GM21360 (cell line): ENCODE results near the gene GMDS.
A peak's percentile ranks its signal among the peaks of the same experiment; 100 is the strongest.

ENCODE experiments used
- ATAC-seq: cut with Tn5 transposase; IDR thresholded peaks from one replicate; pipeline ENCODE4 v1.9.1; 2021; ENCODE audit warnings: mild to moderate bottlenecking, moderate library complexity; ENCODE audit not compliant: unreplicated experiment

Gene GMDS

GRCh38 chr6:1820165-1820564 lies 425.2 kb downstream of the GMDS start:
- no peak for ATAC-seq

- no peak for ATAC-seq
Measured at GRCh38 chr6:1819007-1819406, 426.4 kb downstream of the GMDS start.

DNA sequence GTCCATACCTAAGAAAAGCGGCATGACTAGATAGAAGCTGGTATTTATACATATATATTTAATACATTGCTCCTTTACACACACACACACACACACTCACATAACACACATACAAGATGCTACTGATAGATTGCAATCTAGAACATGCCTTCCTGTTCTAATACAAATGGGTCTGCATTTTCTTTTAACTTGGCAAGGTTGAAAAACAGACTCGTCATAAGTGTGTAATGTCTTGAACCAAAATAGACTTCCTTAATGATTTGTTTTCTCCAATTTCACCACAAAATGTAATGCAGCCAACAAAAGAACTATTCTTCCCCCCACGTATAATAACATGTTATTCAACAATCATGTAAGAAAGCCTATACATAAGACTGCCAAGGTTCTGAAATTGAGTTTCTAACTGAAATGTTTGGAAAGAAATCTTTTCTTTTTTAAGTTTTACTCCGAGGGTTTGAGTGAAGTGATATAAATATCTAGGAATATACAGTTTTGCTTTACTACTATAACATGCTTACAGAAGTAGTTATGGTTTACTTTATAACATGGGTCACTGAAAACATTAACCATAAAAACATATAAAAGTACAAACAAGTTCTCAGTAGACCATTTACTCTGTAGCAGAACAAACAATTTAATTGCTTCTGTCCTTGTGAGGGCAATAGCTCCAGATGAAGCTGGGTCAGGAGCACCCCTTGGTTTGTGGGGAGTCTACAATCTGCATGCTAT lies 428.2 kb downstream of the GMDS start:
- no peak for ATAC-seq

GRCh38 chr6:1815827-1816452 lies 429.5 kb downstream of the GMDS start:
- no peak for ATAC-seq

- ATAC-seq = no peak
Measured at GRCh38 chr6:1814279-1814678, 431.1 kb downstream of the GMDS start.

DNA sequence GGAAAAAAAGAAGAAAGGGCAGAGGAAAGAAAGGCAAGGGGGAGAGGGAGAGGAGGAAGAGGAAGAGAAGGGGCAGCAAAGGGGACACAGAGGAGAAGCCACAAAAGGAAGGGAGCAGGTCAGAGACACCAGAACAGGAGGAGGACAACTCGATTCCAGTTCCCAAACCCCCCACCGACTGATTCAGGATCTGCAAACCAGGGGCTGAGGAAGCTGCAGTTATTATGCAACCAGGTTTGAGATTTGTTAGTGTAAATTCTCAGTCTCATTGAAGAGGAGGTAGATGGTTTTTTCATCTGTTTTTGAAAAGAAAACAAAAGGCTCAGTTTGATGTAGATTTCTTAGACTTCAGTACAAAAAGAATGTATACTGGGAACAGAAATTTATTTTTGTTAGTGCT lies 432.9 kb downstream of the GMDS start:
- ATAC-seq = no peak

- ATAC-seq = no peak
Measured at GRCh38 chr6:1812034-1812433, 433.4 kb downstream of the GMDS start.

DNA sequence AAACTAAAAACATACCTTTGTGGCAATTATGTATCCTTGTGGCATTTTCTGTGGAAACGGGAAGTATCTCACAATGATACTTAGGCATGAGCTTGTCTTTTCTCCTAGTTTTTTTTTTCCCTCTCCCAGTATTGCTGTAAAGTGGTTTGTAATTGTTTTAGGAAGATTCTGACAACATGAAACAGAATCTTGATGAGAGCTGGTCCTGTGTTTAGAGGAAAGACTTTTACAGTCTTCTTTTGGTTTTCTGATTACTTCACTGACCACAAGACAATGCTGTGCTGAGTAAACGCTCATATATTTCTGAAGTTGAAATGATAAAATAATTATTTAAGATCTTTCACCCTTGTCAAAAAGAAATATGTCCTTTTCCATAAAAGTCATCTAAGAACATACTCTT lies 434.5 kb downstream of the GMDS start:
- ATAC-seq = no peak

- no peak for ATAC-seq
Measured at GRCh38 chr6:1809291-1809988, 436.0 kb downstream of the GMDS start.

DNA sequence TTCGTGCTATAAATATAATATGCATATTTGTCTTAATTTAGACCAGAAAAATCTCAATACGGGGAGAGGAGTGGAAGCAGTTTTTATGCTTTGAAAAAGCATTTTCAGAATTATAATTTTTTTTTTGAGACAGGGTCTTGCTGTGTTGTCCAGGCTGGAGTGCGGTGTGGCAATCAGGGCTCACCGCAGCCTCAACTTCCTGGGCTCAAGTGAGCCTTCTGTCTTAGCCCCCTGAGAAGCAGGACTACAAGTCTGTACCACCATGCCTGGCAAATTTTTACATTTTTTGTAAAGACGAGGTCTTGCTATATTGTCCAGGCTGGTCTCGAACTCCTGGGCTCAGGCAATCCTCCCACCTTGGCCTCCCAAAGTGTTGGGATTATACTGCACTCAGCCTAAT lies 438.5 kb downstream of the GMDS start:
- ATAC-seq = no peak

- no peak for ATAC-seq
Measured at GRCh38 chr6:1802491-1803395, 442.7 kb downstream of the GMDS start.

- no peak for ATAC-seq
Measured at GRCh38 chr6:1801401-1801800, 444.0 kb downstream of the GMDS start.

DNA sequence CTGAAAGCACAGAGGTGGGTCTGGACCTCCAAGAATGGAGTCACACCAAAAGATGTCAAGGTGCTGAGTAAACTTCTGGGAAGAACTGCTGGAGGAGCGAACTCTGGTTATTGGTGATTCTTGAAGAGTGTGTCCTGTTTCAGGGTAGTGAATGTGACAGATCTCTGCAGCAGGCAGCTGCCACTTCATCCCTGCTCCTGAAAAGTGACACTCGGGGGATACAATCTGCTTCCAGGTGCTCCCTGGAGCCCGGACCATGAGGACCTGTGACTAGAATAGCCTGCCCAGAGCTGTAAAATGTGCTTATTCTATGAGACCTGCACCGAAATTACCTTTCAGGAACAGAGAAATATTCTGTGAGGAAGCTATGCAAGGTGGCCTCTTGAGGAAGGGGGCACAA lies 444.6 kb downstream of the GMDS start:
- ATAC-seq = no peak

- no peak for ATAC-seq
Measured at GRCh38 chr6:1798965-1799325, 446.5 kb downstream of the GMDS start.

DNA sequence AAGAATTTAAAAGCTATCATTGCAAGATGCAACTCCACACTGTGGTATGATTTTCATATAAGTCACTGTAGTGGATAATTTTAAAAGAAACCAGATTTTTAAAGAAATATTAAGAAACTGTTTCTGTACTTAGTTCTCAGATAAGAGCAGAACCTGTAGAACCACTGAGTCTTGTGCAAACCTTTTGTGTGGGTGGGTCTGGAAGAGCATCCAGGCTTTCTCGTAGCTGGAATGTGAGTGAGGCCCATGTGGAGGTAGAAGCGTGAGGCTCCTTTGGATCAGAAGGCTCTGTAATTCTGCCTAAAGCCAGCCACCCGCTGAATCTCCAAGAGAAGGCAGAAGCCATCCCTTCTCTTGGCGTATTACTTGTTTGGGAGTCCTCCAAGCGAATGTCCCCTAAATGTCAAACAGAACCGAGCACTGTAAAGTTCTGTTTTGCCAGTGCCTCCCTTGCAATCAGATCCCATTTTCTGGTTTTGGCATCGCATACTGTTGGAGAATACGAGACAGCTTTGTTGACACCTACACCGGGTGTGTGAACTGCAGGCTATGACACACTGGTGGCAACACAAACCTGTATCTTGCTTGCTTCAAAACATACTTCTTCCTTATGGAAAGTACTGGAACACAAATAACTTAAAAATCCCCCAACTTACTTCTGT lies 447.0 kb downstream of the GMDS start:
- ATAC-seq = no peak

DNA sequence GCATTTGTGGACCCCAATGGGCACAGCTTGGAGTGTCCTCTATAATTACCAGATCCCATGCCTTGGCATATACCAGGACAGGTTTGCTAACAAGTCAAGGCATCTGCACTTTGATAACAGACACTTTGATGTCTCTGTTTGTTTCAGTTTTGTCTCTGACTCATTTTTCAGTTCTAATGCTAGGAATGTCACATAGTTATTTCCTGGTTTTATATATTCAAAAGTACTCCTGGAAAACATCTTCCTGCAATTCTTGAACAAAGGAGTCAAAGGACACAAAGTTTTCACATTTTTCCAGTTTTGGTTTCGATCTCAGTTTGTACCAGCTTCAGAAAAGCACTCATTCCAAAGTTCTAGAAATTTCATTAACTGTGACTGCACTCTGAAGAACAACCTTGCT lies 447.6 kb downstream of the GMDS start:
- no peak for ATAC-seq

DNA sequence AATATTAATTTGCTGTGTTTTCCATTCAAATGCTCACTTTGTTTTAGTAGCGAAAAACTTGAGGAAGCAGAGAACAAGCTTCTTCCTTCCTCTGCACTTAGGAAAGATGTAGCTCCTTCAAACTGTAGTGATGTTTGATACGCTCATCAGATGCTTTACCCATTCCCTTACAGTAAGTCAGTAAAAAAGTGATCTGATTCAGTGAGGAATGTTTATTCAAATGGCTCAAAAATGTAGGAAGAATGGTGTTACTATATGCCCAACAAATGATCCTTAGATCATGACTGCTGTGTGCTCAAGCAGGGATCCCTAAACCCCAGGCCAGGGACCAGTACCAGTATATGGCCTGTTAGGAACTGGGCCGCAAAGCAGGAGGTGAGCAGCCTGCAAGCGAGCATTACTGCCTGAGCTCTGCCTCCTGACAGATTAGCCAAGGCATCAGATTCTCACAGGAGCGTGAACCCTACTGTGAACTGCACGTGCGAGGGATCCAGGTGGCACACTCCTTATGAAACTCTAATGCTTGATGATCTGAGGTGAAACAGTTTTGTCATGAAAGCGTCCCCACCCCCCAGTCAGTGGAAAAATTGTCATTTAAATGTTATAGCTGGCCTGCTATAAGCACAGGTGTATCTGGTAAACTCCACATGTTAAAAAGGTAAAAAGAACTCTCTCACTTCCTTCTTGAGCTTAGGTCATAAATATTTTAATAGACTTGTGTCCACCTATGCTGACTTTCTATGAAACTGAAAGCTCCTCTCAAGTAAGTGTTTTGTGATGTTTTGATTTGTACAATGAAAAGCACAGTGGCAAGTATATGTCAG lies 448.5 kb downstream of the GMDS start:
- peak; percentile 65 for ATAC-seq

GRCh38 chr6:1795910-1796309 lies 449.5 kb downstream of the GMDS start:
- no peak for ATAC-seq

- no peak for ATAC-seq
Measured at GRCh38 chr6:1792989-1793388, 452.4 kb downstream of the GMDS start.

GRCh38 chr6:1790684-1791083 lies 454.7 kb downstream of the GMDS start:
- ATAC-seq = no peak
